HG02885 (cell line): ENCODE data around the gene TVP23C.

ENCODE experiments used
- ATAC-seq: cut with Tn5 transposase; IDR thresholded peaks from one replicate; pipeline ENCODE4 v1.9.1; 2021; ENCODE audit warnings: mild to moderate bottlenecking; ENCODE audit not compliant: unreplicated experiment, poor library complexity

Gene TVP23C

GRCh38 chr17:15498107-15498506 is 65.2 kb downstream of the TVP23C start:
- ATAC-seq = peak; percentile 61

- no peak for ATAC-seq
Observed at GRCh38 chr17:15496735-15497670, 66.3 kb downstream of the TVP23C start.

GRCh38 chr17:15494821-15495220 is 68.5 kb downstream of the TVP23C start:
- no peak for ATAC-seq

DNA sequence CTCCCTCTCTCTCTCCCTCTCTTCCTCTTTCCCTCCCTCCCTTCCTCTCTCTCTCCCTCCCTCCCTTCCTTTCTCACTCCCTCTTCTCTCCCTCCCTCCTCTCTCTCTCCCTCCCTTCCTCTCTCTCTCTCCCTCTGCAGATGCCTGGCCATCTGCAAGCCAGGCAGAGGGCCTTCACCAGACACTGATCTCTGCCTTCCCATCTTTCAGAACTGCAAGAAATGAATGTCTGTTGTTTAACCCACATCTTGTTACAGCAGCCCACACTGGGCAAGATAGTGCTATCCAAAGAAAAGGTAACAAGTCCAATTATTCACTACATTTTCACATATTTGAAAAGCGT is 69.6 kb downstream of the TVP23C start:
- no peak for ATAC-seq

DNA sequence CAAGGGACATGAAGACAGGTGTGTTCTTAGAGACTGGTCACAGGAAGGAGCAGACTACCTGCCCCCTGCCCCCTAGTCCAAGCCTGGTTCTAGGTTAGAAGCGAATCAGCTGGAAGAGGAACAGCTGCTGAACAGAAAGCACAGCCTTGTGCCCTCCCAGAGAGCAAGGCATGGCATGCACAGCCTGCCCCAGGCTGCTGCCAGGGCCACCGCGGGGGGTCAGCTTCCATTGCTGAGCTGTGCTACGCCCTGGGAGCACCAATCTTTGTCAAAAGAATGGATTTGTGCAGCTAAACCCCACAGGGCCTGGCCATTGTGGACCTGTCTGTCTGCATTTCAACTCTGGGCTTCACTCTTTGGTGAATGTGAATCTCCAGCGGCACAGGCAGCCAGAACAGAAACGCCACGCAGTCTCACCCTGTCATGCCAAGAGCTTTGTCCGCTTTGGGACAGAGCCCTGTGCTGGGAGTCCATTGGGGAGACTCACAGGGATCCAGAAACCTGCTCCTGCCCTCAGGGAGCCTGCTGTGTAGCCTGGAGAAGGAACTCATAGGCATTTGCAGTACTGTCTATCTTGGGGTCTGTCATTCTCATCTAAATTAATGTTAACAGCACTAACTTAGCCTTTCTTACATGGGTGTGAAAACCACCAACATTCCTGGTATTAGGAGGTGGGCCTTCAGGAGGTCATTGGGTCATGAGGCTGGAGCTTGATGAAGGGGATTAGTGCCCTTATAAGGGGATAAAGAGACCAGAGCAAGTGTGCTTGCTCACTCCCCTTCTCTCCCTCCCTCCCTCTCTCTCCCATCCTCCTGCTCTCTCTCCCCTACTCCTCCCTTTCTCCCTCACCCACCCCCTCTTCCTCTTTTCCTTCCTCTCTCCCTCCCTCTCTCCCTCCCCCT is 70.2 kb downstream of the TVP23C start:
- ATAC-seq = no peak

GRCh38 chr17:15492186-15492585 is 71.1 kb downstream of the TVP23C start:
- no peak for ATAC-seq

- ATAC-seq = no peak
Observed at GRCh38 chr17:15490634-15491261, 72.5 kb downstream of the TVP23C start.

DNA sequence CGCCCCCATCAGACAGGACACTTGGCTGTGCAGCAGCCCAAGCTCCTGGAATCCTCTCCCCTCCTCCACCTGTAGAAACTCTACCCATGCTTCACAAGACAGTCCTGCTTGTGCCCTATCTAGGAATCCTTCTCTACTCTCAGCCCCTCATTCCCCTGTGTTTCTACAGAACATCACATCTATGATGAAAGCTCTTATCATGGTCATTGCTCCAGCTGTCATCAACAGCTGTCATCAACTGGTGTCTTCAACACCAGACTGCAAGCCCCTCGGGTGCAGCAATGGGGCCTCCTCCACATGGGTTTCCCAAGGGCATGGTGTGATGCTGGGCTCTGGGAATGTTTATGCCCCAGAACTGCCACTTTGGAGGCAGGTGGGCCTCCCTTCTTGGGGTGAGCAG is 74.7 kb downstream of the TVP23C start:
- ATAC-seq = no peak

DNA sequence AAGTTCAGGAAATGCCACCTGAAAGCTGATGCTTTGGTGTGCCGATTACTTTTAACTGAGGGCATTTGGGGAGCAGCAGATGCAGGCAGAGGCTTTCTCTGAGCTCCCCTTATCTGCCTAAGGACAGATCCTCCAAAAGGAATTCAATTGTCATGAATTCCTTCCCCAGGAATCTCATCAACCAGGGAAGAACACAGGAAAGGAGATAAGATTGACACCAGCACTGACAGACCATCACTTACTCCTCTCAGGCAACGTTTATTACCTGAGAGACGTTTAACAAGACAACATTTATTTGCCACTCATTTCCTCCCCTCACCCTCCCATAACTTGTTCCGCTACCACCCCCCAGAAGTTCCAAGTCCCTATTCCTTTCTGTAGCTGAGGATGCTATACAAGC is 78.2 kb downstream of the TVP23C start:
- ATAC-seq = no peak

DNA sequence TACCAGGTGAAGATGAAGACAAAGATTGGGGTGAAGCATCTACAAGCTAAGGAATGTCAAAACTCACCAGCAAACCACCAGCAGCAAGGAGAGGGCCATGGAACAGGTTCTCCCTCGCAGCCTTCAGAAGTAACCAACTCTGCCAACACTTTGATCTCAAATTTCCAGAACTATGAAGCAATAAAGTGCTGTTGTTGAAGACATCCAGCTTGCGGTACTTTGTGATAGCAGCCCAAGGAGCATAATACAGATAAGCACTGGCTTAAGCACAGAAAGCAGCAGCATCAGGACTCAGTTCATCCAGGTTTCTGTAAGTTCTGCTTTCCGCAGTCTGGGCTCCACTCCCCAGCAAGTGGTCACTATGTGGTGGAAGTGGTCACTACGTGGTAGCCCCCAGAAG is 79.9 kb downstream of the TVP23C start:
- ATAC-seq = no peak

DNA sequence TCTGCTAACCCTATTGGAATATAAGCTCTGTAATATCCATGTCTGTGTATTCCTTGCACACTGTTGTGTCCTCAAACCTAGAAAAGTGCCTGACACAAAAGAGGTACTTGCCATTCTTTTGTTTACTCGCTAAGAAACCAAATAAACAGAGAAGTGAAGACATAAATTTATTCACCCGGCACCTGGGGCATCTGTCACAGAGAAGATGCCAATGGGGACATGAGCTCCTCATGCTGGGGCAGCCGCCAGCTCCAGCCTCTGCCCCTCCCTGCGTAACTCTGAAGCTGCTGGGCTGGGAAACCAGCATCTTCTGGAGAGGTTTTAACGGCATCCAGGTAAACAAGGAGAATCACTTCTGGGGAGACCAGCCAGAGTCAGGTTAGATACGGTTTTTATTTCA is 80.8 kb downstream of the TVP23C start:
- ATAC-seq = no peak

- ATAC-seq = no peak
Observed at GRCh38 chr17:15481481-15481880, 81.8 kb downstream of the TVP23C start.

DNA sequence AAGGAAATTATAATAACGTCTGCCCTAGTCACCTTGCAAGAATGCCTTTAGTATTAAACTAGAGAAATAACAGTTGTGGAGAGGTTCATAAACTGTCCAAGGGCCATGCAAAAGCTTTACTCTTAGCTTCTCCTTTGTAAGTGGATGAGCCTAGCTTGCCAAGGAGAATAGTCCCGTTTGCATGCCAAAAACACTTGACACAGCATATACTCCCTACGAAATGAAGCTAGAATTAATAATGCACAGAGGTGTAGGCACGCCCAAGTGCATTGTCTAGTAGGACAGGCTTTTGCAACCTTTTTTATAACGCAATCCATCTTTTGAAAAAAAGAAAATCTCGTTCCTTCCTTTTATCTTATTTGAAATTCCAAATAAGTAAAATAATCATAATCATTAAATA is 83.1 kb downstream of the TVP23C start:
- ATAC-seq = no peak

- ATAC-seq = no peak
Observed at GRCh38 chr17:15479703-15480102, 83.6 kb downstream of the TVP23C start.

- ATAC-seq = no peak
Observed at GRCh38 chr17:15478845-15479244, 84.4 kb downstream of the TVP23C start.

DNA sequence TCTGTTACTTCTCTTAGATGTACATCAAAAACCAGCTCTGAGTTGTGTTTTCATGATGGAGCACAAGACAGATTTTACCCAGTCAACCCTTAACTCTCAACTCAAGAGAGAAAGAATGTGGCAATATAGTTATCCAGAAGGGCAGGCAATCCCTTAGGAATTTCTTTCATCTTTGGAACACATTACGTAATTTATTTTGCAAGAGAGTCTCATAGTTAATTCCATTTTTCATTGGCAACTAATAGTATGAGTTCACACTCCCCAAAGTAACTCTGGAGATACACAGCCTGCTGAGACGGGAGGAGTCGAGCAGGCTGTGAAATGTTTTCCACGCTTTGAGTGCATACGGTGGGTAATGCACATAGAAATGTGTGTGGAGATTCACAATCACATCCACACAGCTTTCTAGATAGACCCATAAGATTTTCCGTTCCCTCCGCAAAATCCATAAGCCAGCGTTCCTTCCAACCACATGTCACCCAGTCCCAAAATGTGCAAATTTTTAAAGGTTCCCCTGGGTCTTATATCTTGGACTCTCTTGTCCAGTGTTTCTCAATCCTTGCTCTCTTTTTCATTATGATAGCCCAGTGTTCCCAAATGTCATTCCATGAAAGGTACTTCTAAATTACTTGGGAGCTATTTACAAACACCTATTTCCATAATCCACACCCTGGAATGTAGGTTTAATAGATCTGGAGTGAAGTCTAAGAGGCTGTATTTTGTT is 87.5 kb downstream of the TVP23C start:
- ATAC-seq = no peak

DNA sequence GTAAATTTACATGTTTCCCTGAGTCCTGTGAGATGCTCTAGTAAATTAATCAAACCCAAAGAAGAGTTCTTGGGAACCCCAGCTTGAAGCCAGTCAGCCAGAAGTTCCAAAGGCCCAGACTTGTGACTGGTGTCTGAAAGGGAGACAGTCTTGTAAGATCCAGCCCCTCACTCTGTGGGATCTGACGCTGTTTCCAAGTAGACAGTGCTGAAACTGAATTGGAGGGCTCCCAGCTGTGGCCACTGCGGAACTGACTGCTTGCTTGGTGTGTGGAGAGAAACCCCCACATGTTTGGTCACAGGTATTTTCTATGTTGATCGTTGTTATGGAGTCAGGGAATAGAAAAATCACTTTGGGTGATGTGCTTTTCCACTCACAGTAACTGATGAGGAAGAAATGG is 90.4 kb downstream of the TVP23C start:
- ATAC-seq = no peak

GRCh38 chr17:15470536-15470935 is 92.7 kb downstream of the TVP23C start:
- ATAC-seq = no peak

DNA sequence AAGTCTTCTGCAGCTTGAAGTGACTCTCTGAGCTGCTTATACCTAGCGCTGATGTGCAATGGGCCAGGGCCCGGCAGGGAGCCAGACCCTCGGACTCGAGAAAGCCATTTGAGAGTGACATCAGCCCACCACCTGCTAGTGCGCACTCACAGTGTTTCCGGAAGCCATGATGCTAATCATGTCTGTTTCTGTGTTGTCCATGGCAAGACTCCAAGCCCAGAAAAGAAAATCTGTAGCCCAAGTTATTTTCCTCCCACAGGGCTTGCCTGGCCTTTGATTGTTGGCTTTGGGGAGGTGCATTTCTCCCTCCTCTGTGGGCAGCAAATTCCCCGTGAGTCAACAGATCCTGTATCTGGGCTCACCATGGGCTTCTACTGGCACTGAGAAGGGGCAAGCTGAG is 94.0 kb downstream of the TVP23C start:
- ATAC-seq = no peak

GRCh38 chr17:15468126-15468525 is 95.2 kb downstream of the TVP23C start:
- no peak for ATAC-seq
